HepG2 (cell line): ENCODE measurements around the gene KLHL13. TPM values are rescaled to one million over a fixed set of nuclear protein-coding genes. Genes with fewer than 3 reads are reported as not detected.

Experiments
- ATAC-seq: fragments of 200-7000 bp; cut with Tn5 transposase; 3 replicates; pipeline ENCODE4 v1.9.1; 2020; ENCODE audit warnings: mild to moderate bottlenecking, moderate library complexity
- BruUV-seq: library from RNA; stranded (reverse); fragments of 400-500 nt; replicated peaks from 2 replicates; lab custom pipeline; 2021; lab: Mats Ljungman, UMichigan
- CTCF ChIA-PET: fragments of 300-600 bp; formaldehyde crosslinking; extraction: SDS; loops from one replicate; lab custom pipeline; 2021; ENCODE audit warnings: low total read pairs, inconsistent platforms, low intra/inter-chr PET ratio; lab: Yijun Ruan, JAX
- POLR2A ChIA-PET: fragments of 350-600 bp; sonication (Branson Sonifier 250); formaldehyde crosslinking; loops from one replicate; lab custom pipeline; 2020; ENCODE audit warnings: antibody characterized with exemption, inconsistent platforms; lab: Yijun Ruan, JAX
- DNase-seq: peaks from one replicate; pipeline ENCODE4 v3.0.0-alpha.2; 2015; ENCODE audit warnings: low spot score
- FAIRE-seq: peaks from 3 replicates; lab custom pipeline; 2011; peaks lifted over from hg19 to GRCh38; lab: Jason Lieb, UNC
- H2AFZ ChIP-seq: one replicate; pipeline ENCODE4 v1.6.1; 2011; ENCODE audit warnings: low read length, inconsistent platforms
- H3K27ac ChIP-seq: fragments of 300-600 bp; 3 replicates; pipeline ENCODE4 v1.8.0; 2011; ENCODE audit warnings: mixed run types, mild to moderate bottlenecking, mixed read lengths, low read length, inconsistent platforms; ENCODE audit not compliant: insufficient read depth; ENCODE audit errors: extremely low read length
- H3K27me3 ChIP-seq, 2 experiments: fragments of 200-600 bp in 1 of 2; 2 replicates in 1 of 2; 3 replicates in 1 of 2; pipeline versions ENCODE4 v1.6.0 to v1.8.0; 2011; ENCODE audit warnings: low read length in 2 of 2, mild to moderate bottlenecking in 2 of 2, moderate library complexity in 2 of 2, inconsistent platforms in 1 of 2; ENCODE audit not compliant: insufficient read depth in 2 of 2, control insufficient read depth in 1 of 2
- H3K36me3 ChIP-seq, 2 experiments: fragments of 200-600 bp in 1 of 2; replicated peaks in 1 of 2; 2 replicates in 1 of 2; 3 replicates in 1 of 2; pipeline versions ENCODE4 v1.5.1 to v1.8.0; 2011; ENCODE audit warnings: low read length in 2 of 2, inconsistent platforms in 1 of 2; ENCODE audit not compliant: insufficient read depth in 2 of 2, control insufficient read depth in 1 of 2
- H3K4me1 ChIP-seq: 2 replicates; pipeline ENCODE4 v1.5.1; 2012; ENCODE audit warnings: low read length, inconsistent platforms; ENCODE audit not compliant: insufficient read depth
- H3K4me2 ChIP-seq: 2 replicates; pipeline ENCODE4 v1.6.0; 2011; ENCODE audit warnings: low read depth, low read length, inconsistent platforms
- H3K4me3 ChIP-seq, 3 experiments: fragments of 200-600 bp in 1 of 3; sonication (generic), shearing (Covaris generic) in 1 of 3; replicated peaks in 1 of 3; 2 replicates each; pipeline ENCODE4 v1.5.1; 2011 to 2016; ENCODE audit warnings: low read length in 3 of 3, inconsistent platforms in 2 of 3, low read depth in 2 of 3, mild to moderate bottlenecking in 2 of 3, control low read depth in 1 of 3, mixed read lengths in 1 of 3; ENCODE audit not compliant: insufficient read depth in 1 of 3
- H3K79me2 ChIP-seq: one replicate; pipeline ENCODE4 v1.6.1; 2011; ENCODE audit warnings: low read length, inconsistent platforms; ENCODE audit not compliant: insufficient read depth
- H3K9ac ChIP-seq: 2 replicates; pipeline ENCODE4 v1.6.0; 2011; ENCODE audit warnings: mild to moderate bottlenecking, low read depth, low read length, inconsistent platforms; ENCODE audit not compliant: insufficient read depth
- H3K9me3 ChIP-seq: 2 replicates; pipeline ENCODE4 v1.5.1; 2012; ENCODE audit warnings: mild to moderate bottlenecking, low read length
- H4K20me1 ChIP-seq: 2 replicates; pipeline ENCODE4 v1.6.0; 2011; ENCODE audit warnings: inconsistent platforms, mild to moderate bottlenecking, low read length, moderate library complexity; ENCODE audit not compliant: insufficient read depth
- ASH2L ChIP-seq: fragments of 300-600, 200-600 bp; sonication (generic); IDR thresholded peaks from 2 replicates; pipeline ENCODE4 v1.7.0; 2017; ENCODE audit warnings: low read depth, mild to moderate bottlenecking, moderate library complexity, mixed read lengths, low read length; ENCODE audit not compliant: insufficient read length
- HNF4A ChIP-seq: sonication (generic); formaldehyde crosslinking; IDR thresholded peaks from 2 replicates; pipeline ENCODE4 v1.4.0; 2020; ENCODE audit warnings: missing genetic modification reagents
- NFYB ChIP-seq: sonication (generic); formaldehyde crosslinking; IDR thresholded peaks from 2 replicates; pipeline ENCODE4 v1.4.0; 2020; ENCODE audit warnings: missing genetic modification reagents
- PPARG ChIP-seq: conservative IDR thresholded peaks from 2 replicates; pipeline ENCODE4 v1.6.1; 2016; ENCODE audit warnings: missing biosample characterization, missing genetic modification reagents
- SYNCRIP ChIP-seq: fragments of 200-400 bp; formaldehyde crosslinking; IDR thresholded peaks from 2 replicates; pipeline ENCODE4 v1.6.1; 2018; ENCODE audit warnings: mild to moderate bottlenecking, low read depth, low read length; ENCODE audit not compliant: insufficient read depth
- WGBS: methylation state at CpG from one replicate; pipeline ENCODE4 v1.1.6; 2017; ENCODE audit warnings: low lambda C conversion rate; 5-methylcytosine and 5-hydroxymethylcytosine counted together
- in situ Hi-C: cut with HindIII; loops from 2 replicates; pipeline ENCODE4 v1.10.0; 2017; ENCODE audit warnings: low pct_unique_long_range_greater_than_20kb; ENCODE audit not compliant: extremely low pct_ligation_motif_present
- intact Hi-C: fragments of 100-400 bp; cut with micrococcal nuclease; formaldehyde crosslinking; loops from one replicate; pipeline ENCODE4 v1.10.0; 2022; ENCODE audit not compliant: unreplicated experiment
- polyA plus RNA-seq, 8 experiments: library from polyadenylated mRNA; depleted of rRNA in 3 of 8; stranded (reverse) in 7 of 8; unstranded in 1 of 8; fragments of >200 nt; fragmentation: Illumina TruSeq in 4 of 8; extraction: Trizol in 4 of 8; gene quantifications; 2 replicates each; pipeline versions ENCODE4 v1.2.1 to v1.2.3, GENCODE V29; 2011 to 2016; ENCODE audit warnings: low read depth in 4 of 8, missing spikeins in 1 of 8, mixed read lengths in 1 of 8; ENCODE audit not compliant: insufficient read depth in 1 of 8
- total RNA-seq, 5 experiments: library from RNA; depleted of rRNA; stranded (reverse); fragments of >200 nt; fragmentation: Illumina TruSeq; extraction: Trizol; gene quantifications; 2 replicates each; pipeline ENCODE4 v1.2.3, GENCODE V29; 2016; ENCODE audit warnings: low read depth in 1 of 5
- TF ChIP-seq, protein P1 (sequence below): sonication (generic); formaldehyde crosslinking; conservative IDR thresholded peaks from 2 replicates; pipeline ENCODE4 v1.4.0; 2020; ENCODE audit warnings: mild to moderate bottlenecking, missing genetic modification reagents, moderate library complexity

KLHL13 gene
- total and polyA plus RNA-seq, 2 of the 13 experiments (the other 11 are each of a cell fraction or from before 2014, with no cell fraction given), result 0.28 to 1.6 TPM

- Histone ChIP-seq H4K20me1 (no peaks in the 10 kb centered on the region), H3K36me3 (no peaks in the 10 kb centered on the region), H3K4me2 (peak overlapping the region; percentile 42), H3K27ac (peak overlapping the region; percentile 40), H3K79me2 (no peaks in the 10 kb centered on the region)
- ATAC-seq, result peak; percentile 89
- TF ChIP-seq ASH2L (peak; percentile 10), SYNCRIP (no peak), HNF4A (peak; percentile 54)
- TF ChIP-seq, protein P1, sequence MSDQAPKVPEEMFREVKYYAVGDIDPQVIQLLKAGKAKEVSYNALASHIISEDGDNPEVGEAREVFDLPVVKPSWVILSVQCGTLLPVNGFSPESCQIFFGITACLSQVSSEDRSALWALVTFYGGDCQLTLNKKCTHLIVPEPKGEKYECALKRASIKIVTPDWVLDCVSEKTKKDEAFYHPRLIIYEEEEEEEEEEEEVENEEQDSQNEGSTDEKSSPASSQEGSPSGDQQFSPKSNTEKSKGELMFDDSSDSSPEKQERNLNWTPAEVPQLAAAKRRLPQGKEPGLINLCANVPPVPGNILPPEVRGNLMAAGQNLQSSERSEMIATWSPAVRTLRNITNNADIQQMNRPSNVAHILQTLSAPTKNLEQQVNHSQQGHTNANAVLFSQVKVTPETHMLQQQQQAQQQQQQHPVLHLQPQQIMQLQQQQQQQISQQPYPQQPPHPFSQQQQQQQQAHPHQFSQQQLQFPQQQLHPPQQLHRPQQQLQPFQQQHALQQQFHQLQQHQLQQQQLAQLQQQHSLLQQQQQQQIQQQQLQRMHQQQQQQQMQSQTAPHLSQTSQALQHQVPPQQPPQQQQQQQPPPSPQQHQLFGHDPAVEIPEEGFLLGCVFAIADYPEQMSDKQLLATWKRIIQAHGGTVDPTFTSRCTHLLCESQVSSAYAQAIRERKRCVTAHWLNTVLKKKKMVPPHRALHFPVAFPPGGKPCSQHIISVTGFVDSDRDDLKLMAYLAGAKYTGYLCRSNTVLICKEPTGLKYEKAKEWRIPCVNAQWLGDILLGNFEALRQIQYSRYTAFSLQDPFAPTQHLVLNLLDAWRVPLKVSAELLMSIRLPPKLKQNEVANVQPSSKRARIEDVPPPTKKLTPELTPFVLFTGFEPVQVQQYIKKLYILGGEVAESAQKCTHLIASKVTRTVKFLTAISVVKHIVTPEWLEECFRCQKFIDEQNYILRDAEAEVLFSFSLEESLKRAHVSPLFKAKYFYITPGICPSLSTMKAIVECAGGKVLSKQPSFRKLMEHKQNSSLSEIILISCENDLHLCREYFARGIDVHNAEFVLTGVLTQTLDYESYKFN (CRISPR knock-in tag), result 0 out of 2 replicates have a peak, but pooled peaks have one; percentile 20
- TF ChIP-seq, all 625 proteins: peak for 3
- FAIRE-seq, result peak; percentile 64
- Histone ChIP-seq H2AFZ (no peak overlapping the region), H3K9ac (no peak overlapping the region), H3K4me1 (peaks cover 13% of the 10 kb centered on the region), H3K4me3 (no peak overlapping the region; a peak in 1 of 6 replicates), H3K9me3 (no peaks in the 10 kb centered on the region), H3K27me3 (no peaks in the 10 kb centered on the region)
- no TSS peak for BruUV-seq
- intact Hi-C loops, result no loop called here
- CTCF ChIA-PET, result no interaction called here
- 0% methylated on average over 2 of the region's 2 CpGs for WGBS
- in situ Hi-C loops, result no loop called here
- DNase-seq, result peak; percentile 28
- POLR2A ChIA-PET, result no interaction called here
Measured at GRCh38 chrX:117969782-117970181, 146.8 kb downstream of the KLHL13 start.

- no peak overlapping the region for H2AFZ ChIP-seq
- H3K27ac ChIP-seq, result peak overlapping the region; percentile 40
- intact Hi-C loops, result no loop called here
- peak overlapping the region; percentile 42 for H3K4me2 ChIP-seq
- no peaks in the 10 kb centered on the region for H3K27me3 ChIP-seq
- ATAC-seq (peak; percentile 93), FAIRE-seq (peak; percentile 59), DNase-seq (no peak)
- H3K79me2 ChIP-seq, result no peaks in the 10 kb centered on the region
- no peaks in the 10 kb centered on the region for H4K20me1 ChIP-seq
- POLR2A ChIA-PET, result no interaction called here
- no peaks in the 10 kb centered on the region for H3K36me3 ChIP-seq
- CTCF ChIA-PET, result no interaction called here
- no TSS peak for BruUV-seq
- H3K9ac ChIP-seq, result no peak overlapping the region
- H3K4me3 ChIP-seq, result no peak overlapping the region; a peak in 1 of 6 replicates
- TF ChIP-seq NFYB (no peak), ASH2L (peak; percentile 34), PPARG (CRISPR knock-in tag) (peak; percentile 34; the same call in 1 of the 2 replicates)
- TF ChIP-seq, protein P1 (CRISPR knock-in tag), result 0 out of 2 replicates have a peak, but pooled peaks have one; percentile 12
- in situ Hi-C loops, result no loop called here
- H3K4me1 ChIP-seq, result peaks cover 13% of the 10 kb centered on the region
- H3K9me3 ChIP-seq, result no peaks in the 10 kb centered on the region
Measured at GRCh38 chrX:117969328-117969727, 147.3 kb downstream of the KLHL13 start.
